PFSK-1 (cell line): Measurements from ENCODE around the gene NPL.

Experiments used
- POLR2AphosphoS5 ChIP-seq: IDR thresholded peaks from 2 replicates; pipeline ENCODE4 v1.6.1; 2012; ENCODE audit warnings: low read depth, mild to moderate bottlenecking, control low read depth, low read length, moderate library complexity
- TAF1 ChIP-seq: IDR thresholded peaks from 2 replicates; pipeline ENCODE4 v1.6.1; 2012; ENCODE audit warnings: low read length, control low read depth, borderline replicate concordance; ENCODE audit not compliant: insufficient read depth

DNA sequence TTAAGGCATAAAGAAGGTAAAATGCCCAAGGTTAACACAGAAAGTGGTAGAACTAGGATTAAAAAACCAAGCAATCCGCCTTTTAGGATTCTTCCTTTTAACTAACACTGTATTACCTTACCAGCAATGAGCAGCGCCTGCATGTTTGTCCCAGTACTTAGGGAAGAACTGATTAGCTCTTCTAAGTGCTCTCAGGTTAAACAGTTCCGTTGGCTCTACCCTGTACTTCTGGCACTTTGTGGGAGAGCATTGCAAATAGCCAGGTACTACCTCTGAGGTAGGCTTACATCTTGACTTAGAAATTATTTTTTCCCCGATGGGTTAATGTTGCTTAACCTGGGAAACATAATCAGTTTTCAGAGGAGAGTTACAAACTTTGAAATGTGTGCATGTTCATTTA, 71.1 kb downstream of the NPL start:
- TF ChIP-seq TAF1: no peak
- TF ChIP-seq POLR2AphosphoS5: no peak
